DMS153 treated with DMSO at 0.1 percent for 48 hours (cell line): ENCODE measurements around the gene CD1D.
"Not testable (repeated sequence)": the region's sequence is repeated elsewhere in the genome, so short reads cannot be mapped to it uniquely, and the experiment has no call there.

ENCODE experiments used
- DNase-seq: peaks from one replicate; lab custom pipeline; 2025; ENCODE audit not compliant: unreplicated experiment; lab: John Stamatoyannopoulos, UW

Gene CD1D

GRCh38 chr1:158175915-158176314 is 4.8 kb upstream of the CD1D start:
- DNase-seq = not testable (repeated sequence)

- DNase-seq = no peak
Measured at GRCh38 chr1:158176399-158176798, 4.3 kb upstream of the CD1D start.

- DNase-seq = not testable (repeated sequence)
Measured at GRCh38 chr1:158176849-158177699, 3.6 kb upstream of the CD1D start.

GRCh38 chr1:158177700-158178450 is 2.8 kb upstream of the CD1D start:
- peak; percentile 59 for DNase-seq

GRCh38 chr1:158179301-158180041 is 1.2 kb upstream of the CD1D start:
- DNase-seq = no peak

- no peak for DNase-seq
Measured at GRCh38 chr1:158181577-158181922, 855 bp downstream of the CD1D start.

GRCh38 chr1:158185770-158186169 is 5.1 kb downstream of the CD1D start:
- DNase-seq = no peak

- no peak for DNase-seq
Measured at GRCh38 chr1:158186180-158186579, 5.5 kb downstream of the CD1D start.

GRCh38 chr1:158188611-158189010 is 7.9 kb downstream of the CD1D start:
- DNase-seq = no peak

GRCh38 chr1:158189624-158190023 is 8.9 kb downstream of the CD1D start:
- DNase-seq = no peak

GRCh38 chr1:158191299-158191698 is 10.6 kb downstream of the CD1D start:
- DNase-seq = no peak

GRCh38 chr1:158196461-158196860 is 15.8 kb downstream of the CD1D start:
- no peak for DNase-seq

- DNase-seq = no peak
Measured at GRCh38 chr1:158199849-158200248, 19.2 kb downstream of the CD1D start.

- DNase-seq = no peak
Measured at GRCh38 chr1:158200527-158200926, 19.8 kb downstream of the CD1D start.

GRCh38 chr1:158203693-158204457 is 23.2 kb downstream of the CD1D start:
- DNase-seq = peak; percentile 77

GRCh38 chr1:158204458-158204827 is 23.7 kb downstream of the CD1D start:
- DNase-seq = no peak

- no peak for DNase-seq
Measured at GRCh38 chr1:158208586-158209116, 28.0 kb downstream of the CD1D start.

- no peak for DNase-seq
Measured at GRCh38 chr1:158212320-158212719, 31.6 kb downstream of the CD1D start.

- not testable (repeated sequence) for DNase-seq
Measured at GRCh38 chr1:158223445-158223844, 42.8 kb downstream of the CD1D start.

GRCh38 chr1:158227904-158228623 is 47.4 kb downstream of the CD1D start:
- DNase-seq = no peak
